Stimulated activated CD8-positive, alpha-beta memory T cell treated with anti-CD3 and anti-CD28 coated beads, Interleukin-7, amount 100 ng/mL, for 24 hours (primary cell): ENCODE measurements around the gene EIF2B4.
A peak's percentile ranks its signal among the peaks of the same experiment; 100 is the strongest.

Experiments
- DNase-seq: peaks from one replicate; pipeline ENCODE4 v3.0.0-alpha.2; 2020; ENCODE audit warnings: low read depth

The EIF2B4 gene

DNA sequence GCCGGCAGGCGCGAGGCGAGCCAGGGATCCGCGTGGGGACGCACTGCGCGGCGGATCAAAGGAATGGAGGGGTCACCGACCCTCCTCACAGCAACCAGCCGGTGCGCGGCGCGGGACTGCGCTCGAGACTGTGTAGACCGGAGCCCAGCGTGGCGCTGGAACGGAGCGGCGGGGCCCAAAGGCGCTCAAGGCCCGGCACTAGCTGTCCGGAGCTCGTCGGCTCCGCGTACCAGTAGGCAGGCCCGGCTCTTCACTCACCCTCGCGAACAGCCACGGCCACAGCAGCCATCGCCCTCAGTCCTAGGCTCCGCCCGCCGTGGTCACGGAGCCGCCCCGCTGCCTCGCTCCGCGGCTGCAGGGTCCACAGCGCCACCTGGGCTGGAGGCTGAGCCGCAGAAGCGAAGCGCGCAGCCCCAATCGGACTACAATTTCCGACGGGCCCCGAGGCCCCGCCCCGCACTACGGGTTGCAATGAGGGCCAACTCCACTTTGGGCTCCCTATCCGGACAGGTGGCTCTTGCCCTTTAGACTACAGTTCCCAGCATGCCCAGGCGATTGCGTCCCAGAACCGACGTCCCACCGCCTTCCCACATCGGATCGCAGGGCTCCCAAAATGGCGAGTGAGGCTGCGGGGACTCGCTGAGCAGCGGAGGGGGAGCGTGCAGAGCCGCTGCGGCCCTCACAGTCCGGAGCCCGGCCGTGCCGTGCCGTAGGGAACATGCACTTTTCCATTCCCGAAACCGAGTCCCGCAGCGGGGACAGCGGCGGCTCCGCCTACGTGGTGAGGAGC is at the start of gene EIF2B4, which contains the start of gene SNX17:
EIF2B4 (minus strand) TSS at position 313 of the 790 bp plus-strand sequence; CDS start at position 289, 24 bp downstream.
SNX17 (plus strand) TSS at position 591 of the 790 bp plus-strand sequence; CDS start at position 719, 128 bp downstream.
- DNase-seq, result peak; percentile 98

DNA sequence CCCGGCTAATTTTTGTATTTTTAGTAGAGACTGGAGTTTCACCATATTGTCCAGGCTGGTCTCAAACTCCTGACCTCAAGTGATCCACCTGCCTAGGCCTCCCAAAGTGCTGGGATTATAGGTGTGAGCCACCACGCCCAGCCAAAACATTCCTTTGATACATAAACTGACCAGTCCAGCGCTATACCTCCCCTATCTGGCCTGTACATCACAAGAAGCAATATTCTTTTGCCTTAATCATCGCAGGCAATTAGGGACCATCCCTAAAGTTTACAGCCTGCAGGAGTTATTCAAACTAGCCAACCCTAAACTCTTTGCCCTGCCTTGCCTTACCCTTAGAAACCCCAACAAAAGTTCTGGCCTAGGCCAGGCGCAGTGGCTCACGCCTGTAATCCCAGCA is 46.0 kb upstream of the EIF2B4 start:
- DNase-seq, result no peak

DNA sequence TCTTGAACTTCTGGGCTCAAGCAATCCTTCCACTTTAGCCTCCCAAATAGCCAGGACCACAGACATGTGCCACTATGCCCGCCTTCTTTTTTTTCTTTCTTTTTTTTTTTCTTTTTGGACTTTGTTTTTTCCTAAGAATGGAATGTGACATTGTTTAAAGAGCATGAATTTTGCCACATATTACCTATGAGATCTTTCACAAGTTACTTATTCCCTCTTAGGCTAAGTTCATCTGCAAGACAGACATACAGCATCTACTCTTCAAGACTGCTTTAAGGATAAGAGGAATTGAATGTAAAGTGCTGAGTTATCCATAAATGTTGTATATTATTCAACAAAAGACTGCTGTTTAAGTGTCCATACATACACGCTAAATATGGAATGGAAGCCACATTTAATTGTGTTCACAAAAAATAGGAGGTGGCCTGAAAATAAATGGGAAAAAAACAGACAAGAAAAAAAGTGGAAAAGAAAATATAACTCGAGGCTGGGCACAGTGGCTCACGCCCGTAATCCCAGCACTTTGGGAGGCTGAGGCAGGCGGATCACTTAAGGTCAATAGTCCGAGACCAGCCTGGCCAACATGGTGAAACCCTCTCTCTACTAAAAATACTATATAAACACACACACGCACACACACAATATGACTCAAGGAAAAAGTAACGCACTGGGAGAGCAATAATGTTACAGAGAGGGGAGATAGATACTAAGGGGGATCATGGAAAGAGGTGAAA is 42.4 kb upstream of the EIF2B4 start:
- DNase-seq, result no peak

DNA sequence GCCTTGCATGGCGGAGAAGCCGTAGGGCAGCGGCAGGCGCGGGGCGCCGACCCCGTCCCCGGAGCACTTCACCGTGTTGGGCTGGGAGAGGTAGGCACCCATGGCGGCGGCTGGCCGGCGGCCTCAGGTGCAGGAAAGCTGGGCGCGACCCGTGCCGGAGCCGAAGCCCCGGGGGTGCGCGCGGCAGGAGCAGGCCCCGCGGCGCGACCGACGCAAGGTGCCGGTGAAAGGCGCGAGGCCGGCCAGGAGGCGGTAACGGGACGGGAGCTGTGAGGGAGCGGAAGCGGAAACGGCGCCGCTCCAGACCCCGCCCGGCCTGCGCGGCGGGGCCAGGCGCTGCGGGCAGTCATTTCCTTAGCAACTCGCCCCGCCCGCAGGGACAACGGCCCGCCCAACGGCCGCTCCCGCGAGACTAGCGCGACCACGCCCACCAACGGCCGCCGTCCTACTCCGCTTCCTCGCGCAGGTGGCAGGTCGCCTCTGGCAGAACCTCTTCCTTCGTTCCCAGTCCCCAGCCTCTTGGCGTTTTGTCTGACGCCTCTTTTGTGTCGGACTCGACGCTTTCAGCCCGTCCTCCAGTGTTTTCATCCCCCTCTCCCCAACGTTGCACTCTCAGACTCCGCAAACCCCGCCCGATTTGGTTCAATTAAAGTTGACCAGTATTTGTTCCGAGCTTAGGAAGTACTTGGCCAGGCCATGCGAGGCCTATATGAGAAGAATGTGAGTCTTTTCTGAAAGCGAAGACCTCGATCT is 39.4 kb upstream of the EIF2B4 start, which contains the start of gene PPM1G:
PPM1G (minus strand) TSS at position 271 of the 753 bp plus-strand sequence; CDS start at position 102, 169 bp downstream.
- DNase-seq, result peak; percentile 88

DNA sequence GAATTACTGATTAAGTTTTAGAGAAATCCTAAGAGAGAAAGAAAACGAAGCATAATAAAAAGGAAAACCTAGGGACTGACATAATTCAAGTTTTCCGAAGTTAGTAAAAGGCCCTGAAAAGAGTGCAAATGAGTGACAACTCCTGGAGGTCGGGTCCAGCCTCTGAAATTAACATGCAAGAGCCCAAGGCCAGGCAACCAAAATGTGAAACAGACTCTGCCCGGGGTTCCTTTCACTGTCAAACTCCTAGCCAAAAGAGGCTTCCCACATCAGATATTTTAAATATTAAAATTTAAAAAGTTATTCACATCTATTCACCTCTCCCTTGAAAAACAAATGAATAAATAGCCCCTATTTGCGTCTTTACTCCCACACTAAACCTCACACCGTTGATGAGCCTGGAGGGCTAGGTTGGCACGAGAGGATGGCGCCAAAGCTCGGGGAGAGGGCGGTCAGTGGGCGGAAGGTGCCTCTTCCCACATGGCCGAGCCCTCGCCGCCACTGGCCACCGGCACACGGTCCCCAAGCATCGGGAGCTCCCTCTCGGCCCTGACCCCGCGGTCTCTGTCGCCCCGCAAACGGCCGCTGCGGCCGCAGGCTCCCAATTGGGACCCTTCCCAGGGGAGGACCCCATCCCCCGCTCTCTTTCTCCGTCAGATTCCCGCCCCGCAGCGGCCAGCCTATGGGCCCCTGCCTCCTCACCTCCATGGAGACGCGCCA is 38.6 kb upstream of the EIF2B4 start:
- DNase-seq, result no peak

DNA sequence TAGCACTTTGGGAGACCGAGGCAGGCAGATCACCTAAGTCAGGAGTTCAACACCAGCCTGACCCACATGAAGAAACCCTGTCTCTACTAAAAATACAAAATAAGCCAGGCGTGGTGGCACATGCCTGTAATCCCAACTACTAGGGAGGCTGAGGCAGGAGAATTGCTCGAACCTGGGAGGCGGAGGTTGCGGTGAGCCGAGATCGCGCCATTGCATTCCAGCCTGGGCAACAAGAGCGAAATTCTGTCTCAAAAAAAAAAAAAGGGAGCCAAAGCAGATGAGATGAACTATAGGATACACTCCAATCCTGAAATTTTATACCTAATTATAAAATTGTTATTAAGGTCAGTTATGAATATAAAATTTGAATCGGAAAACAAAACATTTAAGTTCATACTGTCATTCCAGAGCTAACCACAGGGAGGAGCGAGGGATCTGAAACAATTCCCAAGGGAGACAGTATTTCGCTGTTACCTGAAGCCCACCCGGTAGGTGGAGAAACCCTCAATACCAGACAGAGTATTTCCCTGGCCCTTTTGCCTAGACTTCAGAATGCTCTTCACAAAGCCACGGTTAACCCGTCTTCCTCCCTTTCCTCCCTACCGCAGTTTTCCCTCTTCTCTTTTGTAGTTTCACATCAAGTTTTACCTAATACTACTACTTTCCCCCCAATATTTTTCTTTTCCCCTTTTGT is 37.8 kb upstream of the EIF2B4 start:
- no peak for DNase-seq

DNA sequence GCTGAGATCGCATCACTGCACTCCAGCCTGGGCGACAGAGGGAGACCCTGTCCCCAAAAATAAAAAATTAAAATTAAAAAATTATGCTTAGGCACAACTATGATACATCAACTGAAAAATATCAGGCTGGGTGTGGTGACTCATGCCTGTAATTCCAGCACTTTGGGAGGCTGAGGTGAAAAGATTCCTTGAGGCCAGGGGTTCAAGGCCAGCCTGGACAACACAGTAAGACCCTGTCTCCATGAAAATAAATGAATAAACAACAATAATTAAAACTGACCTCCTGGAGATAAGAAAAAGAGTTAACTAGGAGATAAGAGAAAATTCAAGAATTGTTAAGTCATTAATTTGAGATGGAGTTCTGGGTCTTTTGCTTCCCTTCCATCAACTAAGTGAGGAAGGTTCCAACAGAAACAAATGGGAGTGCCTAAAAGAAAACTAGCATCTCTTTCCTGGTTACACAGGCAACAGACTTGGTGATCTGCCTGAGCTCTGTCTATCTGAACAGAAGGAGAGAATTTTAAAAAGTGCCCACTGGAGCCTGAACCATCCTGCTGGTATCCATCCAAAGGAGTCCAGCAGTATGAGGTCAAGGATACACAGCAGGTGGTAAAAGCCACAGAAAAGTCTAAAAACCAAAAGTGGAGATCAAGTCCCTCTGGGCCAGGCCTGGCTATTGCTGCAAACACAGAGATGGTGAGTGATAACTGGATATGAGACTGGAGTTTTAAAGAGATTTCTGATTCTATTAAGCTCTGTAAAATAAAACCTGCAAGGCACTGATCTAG is 30.4 kb upstream of the EIF2B4 start:
- no peak for DNase-seq

DNA sequence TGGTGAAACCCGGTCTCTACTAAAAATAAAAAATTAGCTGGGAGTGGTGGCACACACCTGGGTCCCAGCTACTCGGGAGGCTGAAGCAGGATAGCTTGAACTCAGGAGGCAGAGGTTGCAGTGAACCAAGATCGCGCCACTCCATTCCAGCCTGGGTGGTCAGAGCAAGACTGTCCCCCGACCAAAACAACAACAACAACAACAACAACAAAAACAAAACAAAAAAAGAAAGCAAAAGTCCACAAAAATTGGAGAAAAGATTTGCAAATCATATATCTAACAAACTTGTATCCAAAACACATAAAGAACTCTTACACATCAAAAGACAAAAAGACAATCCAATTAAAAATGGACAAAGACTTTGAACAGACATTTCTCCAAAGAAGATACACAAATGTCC is 28.8 kb upstream of the EIF2B4 start:
- DNase-seq, result no peak

DNA sequence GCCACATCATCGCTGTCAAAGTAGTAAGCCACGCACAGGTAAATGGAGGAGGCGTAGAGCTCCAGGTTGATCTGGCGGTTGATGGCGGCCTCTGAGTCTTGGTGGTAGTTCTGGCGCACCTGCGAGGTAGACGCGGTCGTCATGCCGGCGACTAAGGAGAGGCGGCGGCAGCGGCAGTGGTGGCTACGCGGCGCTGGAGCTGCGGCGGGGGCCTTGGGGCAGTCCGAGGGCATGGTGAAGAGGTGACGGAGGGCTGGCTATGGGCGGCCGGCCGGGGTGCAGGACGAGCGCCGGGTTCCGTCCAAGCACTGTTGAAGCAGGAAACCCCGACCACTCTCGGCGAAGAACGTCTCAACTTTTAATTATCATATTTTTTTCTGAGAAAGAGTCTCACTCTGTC is 23.1 kb upstream of the EIF2B4 start:
- DNase-seq, result no peak

DNA sequence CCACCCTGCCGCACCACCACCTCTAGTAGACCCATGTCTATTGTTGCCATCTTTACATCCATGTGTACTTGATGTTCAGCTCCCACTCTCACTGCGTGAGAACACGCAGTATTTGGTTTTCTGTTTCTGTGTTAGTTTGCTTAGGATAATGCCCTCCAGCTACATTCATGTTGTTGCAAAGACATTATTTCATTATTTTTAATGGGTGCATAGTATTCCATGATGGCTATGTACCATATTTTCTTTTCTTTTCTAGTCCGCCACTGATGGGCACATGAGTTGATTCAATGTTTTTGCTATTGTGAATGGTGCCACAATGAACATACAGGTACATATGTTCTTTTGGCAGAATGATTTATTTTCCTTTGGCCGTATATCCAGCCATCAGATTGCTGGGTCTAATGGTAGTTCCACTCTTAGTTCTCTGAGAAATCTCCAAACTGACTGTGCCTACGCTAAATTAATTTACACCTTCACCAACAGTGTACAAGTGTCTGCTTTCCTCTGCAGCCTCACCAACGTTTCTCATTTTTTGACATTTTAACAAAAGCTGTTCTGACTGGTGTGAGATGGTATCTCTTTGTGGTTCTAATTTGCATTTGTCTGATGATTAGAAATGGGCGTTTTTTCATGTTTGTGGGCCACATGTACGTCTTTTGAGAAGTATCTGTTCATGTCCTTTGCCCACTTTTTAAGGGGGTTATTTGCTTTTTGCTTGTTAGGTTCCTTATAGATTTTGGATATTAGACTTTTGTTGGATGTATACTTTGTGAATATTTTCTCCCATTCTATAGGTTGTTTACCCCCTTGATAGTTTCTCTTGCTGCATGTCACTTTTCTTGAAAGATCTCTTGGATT is 20.9 kb upstream of the EIF2B4 start:
- no peak for DNase-seq

DNA sequence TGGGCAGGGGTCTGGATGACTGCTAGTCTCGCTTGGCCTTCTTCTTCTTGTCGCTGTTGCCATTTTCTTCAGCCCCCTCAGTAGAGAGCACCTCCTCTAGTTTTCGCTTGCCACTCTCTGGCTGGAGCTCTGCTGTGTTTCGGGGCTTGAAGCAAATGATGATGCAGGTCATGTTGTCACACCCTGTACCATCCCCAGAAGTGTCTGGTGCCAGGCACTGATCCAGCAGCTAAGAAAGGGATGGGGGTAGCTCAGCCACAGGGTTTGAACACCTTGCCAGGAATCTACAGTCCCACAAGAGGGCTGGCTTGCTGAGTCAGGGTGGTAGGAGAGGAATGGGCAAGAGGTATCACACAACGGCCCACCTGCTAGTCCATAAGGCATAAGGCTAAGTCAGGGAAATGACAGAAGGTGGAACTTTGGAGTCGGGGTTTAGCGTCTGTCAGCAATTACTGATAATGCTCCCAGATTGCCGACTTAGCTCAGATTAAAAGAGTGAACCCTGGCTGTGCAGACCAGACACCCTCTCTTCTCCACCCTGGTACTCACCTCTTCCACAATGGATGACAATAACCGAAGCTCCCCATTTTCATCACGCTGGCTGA is 11.5 kb upstream of the EIF2B4 start:
- DNase-seq, result no peak

DNA sequence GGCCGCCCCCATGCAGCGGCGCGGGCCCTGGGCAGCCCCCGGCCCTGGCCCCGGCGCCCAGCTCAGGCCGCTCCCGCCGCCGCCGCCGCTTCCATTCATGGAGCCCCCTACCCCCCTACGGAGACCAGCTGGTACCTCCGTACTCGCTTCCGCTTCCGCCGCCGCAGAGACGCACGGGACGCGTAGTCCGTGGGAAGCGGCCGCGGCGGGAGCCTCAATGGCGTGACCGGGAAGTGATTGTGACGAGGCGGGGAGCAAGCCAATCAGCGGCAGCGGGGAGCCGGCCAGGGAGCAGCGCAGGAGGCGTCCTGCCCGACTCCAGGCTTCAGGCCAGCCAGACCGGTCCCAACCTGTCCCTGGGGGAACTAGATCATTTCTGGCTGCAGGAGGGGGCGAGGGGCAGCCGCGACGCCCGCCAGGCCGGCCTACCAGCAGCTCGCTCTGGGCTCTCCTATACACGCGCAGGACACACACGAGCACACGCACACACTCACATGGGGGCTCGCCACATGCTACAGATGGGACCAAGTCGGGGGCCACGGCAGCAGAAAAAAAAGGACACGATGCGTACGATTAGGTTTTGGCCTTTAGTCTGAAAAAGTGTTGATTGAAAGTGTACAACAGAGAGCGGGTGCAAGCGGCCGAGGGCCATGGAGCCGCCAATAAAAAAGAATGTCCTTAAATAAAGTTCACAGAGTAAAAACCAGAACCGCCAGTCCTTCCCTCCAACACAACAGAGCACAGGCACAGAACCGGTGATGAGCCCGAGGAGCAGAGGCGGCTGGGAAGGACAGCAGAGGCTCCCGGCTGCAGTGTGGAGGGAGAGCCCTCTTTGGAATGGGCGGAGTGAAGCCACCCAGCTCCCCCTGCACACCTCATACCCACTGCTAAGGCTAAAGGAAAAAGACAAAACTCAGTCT is 10.7 kb upstream of the EIF2B4 start, which contains the start of gene ZNF513:
ZNF513 (minus strand) TSS at position 109 of the 920 bp plus-strand sequence. CDS start 208 bp downstream, outside the sequence.
- peak; percentile 75 for DNase-seq

DNA sequence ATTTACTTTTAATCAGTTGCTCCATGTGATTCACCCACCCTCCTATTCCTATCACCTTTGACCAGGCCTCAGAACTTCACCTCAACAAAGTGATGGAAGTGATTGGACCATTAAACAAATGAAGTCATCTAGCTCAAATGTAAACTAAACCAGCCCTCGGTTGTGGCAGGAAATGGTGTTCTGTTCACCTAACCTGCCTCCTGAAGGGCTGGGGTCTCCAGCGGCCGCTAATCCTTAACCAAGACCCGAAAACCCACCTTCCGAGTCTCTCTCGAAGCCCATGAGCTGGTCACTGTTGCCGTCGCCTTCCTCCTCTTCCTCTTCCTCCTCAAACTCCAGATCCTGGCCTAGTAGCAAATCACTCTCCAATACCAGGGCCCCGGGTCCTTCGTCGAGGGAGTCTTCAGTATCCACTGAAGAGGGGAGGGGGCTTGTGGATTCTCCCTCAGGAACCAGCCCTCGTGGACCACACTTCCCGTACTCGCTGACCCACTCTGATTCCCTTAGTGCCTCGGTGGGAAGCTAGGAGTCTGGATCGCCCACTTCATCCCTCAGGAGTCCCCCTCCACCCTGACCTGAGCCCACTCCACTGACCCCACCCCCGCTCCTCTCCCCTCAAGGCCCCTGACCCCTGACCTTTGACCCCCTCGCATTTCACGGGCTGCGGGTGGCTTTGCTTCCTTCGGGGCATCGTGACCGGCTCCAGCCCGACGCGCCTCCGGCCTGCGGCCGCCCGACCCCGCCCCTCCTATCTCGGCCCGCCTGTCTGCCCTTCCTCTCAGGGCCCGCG is 9.9 kb upstream of the EIF2B4 start:
- no peak for DNase-seq

DNA sequence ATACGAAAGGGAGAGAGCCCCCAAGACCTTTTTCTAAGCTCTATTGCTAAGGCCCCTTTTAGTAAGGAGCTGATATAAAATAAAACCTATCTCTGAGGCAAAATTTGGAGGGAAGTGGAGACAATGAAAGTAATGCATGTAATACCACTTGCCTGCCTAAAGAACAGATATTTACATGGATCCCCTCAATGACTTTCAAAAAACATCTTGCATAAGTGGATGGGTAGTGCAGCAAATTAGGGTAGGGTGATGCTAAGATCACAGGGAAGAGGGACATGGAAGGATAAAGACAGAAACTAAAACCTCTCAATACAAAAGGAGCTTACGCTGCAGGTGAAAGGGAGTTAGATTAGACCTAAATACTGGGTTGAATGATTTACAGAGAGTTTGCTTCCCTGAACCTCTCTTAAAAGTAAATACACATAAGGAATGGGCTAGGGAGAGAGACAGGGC is 9.3 kb upstream of the EIF2B4 start:
- no peak for DNase-seq

DNA sequence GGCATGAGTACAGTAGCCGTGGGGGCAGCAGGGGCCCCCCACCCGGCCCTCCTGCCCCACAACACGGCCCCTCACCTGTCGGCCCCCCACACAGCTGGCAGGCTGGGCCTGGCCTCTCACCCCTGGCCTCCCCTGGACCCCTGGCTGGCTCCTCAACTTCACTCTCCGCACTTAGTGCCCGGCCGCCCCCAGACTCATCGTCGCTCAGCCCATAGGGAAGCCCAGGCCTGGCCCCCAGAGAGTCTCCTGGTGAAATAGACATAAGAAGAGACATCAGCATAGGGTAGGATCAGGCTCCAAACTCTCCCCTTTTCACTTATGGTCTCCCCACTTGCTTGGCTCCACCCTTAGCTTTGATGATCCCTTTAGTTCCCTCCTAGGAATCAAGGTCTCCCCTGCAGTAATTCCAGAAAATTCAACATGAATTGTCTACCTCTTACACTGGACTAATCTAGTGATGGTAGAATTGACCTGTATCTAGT is 8.7 kb upstream of the EIF2B4 start:
- DNase-seq, result no peak

DNA sequence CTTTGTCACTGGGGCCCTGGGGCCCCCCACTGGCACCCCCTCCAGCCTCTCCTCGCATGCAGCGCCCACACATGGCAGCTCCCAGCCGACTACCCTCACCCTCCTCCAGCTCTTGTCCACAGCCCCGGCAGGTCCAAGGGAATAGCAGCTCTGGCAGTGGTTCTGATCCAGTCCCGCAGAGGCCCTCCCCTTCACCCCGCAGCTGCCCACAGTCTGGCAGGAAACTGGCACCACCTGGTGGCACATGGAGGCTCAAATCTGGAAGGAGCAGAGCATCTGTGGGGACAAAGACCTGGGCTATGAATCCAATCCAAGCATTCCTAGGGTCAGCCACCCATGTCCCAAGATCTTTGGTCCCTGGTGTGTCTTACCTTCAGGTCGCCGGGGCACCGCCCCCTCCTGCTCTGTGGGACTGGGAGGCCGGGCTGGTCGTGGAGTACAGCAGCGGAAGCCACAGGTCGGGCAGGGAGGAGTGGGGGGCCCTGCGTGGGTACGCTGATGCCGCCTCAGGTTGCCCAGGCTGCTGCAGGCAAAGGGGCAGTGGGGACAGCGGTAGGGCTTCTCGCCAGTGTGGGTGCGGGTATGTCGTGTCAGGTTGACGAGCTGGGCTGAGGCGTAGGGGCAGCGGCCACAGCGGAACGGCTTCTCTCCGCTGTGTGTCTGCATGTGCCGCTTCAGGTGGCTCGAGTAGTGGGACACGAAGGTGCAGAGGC is 8.1 kb upstream of the EIF2B4 start:
- no peak for DNase-seq
